Limb (tissue), 2 donors: ENCODE results near the gene ECE2.

Experiments
- DNase-seq, 2 donors: peaks; one replicate each; pipeline ENCODE4 v3.0.0-alpha.2; 2016; ENCODE audit errors: extremely low spot score in 2 of 2

The ECE2 gene

DNA sequence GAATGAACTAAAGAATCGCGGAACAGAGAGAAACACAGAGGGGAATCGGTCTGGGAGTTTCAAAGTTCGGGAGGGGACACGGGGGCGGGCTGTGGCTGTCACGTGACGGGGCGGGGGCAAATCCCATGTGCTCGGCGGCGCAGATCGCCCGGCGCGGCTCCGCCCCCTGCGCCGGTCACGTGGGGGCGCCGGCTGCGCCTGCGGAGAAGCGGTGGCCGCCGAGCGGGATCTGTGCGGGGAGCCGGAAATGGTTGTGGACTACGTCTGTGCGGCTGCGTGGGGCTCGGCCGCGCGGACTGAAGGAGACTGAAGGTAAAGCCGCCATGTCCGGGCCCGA, 38.5 kb downstream of the ECE2 start, which contains the start of gene EIF4G1:
Gene EIF4G1 (plus strand): TSS at position 244 of the 337 bp plus-strand sequence. CDS start 1,191 bp downstream, outside the sequence.
- DNase-seq, result peak; percentile 95 to 96

DNA sequence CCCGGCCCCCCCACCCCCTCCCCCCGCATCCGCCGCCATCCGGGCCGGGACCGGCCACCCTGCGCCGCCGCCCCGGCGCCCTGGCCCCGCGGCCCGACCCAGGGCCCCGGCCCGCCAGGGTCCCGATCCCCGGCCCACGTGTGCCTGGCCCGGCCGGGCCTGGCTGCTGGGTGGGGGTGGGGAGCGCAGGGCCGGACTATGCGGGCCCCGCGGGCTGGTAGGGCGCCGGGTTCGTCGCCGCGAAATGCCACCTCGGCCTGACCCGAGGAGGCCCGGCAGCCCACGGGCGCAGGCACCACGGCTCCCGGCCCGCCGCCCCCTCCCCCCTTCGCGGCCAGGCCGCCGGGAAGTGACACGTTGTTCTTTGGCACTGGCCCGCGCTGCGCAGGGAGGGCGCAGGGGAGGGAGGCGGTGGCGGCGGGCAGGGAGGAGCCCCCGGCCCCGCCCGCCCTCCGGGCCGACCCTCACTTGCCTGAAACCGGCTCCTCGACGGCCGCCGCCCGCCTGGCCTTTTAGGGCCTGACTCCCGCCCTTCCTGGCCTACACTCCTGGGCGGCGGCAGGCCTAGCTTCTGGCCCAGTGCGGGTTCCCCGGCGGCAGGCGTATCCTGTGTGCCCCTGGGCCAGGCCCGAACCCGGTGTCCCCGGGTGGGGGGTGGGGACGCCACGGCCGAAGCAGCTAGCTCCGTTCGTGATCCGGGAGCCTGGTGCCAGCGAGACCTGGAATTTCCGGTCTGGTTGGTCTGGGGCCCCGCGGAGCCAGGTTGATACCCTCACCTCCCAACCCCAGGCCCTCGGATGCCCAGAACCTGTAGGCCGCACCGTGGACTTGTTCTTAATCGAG, 39.1 kb downstream of the ECE2 start:
- DNase-seq, result peak; percentile 74 to 88

DNA sequence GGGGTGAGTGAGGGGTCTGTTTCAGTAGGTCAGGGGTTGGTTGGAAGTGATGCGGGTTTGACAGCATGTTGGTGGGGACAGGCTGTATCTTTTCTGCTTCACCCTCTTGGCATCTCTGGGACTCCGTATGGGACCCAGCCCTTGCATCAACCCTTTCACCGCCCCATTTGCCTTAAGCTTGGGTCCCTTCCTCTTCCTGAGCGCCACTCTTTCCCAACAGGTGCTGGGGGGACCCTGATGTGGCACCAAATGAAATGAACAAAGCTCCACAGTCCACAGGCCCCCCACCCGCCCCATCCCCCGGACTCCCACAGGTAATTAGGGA, 39.7 kb downstream of the ECE2 start:
- DNase-seq, result no peak

DNA sequence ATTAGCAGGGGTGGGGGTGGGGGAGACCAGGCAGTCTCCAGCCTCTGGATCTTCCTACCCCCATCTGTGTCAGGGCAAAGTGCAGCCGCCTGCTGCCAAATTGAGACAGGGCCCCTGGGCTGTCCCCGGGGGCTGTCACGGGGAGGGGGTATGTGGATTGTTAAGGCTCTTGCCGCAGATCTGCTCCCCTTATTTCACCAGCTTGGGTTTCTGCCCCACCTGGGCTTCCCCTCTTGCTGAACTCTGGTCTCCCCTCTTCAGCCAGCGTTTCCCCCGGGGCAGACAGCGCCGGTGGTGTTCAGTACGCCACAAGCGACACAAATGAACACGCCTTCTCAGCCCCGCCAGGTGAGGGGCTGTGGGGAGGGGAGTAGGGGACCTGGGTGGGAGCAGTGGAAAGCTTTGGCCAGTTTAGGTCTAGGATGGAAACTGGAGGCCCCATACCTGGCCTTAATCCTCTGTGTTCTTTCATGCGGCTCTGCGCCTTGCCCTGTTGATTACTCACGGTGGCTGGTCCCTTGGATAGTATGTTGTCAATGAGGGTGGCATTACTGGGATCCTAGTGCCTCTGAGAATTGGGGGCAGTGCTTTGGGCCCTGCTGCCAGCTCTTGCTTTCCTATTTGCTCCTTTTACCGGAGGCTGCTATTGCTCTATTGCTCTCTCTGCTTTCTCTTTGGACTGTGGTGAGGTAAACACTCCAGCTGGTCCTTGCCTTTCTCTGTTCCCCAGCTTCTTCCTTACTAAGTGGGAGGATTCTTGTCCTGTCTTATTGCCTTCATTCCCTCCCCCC, 40.2 kb downstream of the ECE2 start:
- peak in 1 of 2 donors; percentile 41 for DNase-seq

GRCh38 chr3:184316792-184317191, 41.0 kb downstream of the ECE2 start:
- no peak for DNase-seq

- no peak for DNase-seq
These were observed 41.4 kb downstream of the ECE2 start for GRCh38 chr3:184317201-184317600.

DNA sequence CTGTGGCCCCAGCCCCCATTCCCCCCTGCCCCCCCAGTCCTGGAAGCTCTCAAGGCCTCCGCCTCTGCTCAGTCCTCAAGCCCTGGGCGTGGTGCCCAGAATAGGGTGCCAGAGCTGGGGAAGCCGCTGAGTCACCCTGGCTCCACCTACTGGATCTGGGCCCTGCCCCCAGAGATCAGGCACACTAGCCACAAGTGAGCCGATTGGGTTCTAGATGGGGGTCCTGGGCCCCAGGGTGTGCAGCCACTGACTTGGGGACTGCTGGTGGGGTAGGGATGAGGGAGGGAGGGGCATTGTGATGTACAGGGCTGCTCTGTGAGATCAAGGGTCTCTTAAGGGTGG, 44.3 kb downstream of the ECE2 start:
- peak; percentile 39 to 61 for DNase-seq

GRCh38 chr3:184321666-184322065, 45.8 kb downstream of the ECE2 start:
- no peak for DNase-seq

GRCh38 chr3:184322731-184323487, 47.1 kb downstream of the ECE2 start:
- DNase-seq, result no peak

DNA sequence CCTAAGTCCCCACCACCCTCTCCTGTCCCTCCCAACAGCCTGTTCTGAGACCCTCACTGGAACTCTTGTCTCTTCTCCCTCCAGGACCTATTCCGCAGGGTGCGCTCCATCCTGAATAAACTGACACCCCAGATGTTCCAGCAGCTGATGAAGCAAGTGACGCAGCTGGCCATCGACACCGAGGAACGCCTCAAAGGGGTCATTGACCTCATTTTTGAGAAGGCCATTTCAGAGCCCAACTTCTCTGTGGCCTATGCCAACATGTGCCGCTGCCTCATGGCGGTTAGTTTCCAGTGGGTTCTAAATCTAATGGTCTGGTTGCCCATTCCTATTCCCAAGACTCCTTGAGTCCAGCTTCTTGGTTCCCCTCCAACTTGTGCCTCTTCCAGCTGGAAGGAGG, 47.9 kb downstream of the ECE2 start:
- no peak for DNase-seq

- no peak for DNase-seq
These were observed 49.4 kb downstream of the ECE2 start for GRCh38 chr3:184325269-184325668.

GRCh38 chr3:184325715-184326369, 50.0 kb downstream of the ECE2 start:
- DNase-seq, result no peak

DNA sequence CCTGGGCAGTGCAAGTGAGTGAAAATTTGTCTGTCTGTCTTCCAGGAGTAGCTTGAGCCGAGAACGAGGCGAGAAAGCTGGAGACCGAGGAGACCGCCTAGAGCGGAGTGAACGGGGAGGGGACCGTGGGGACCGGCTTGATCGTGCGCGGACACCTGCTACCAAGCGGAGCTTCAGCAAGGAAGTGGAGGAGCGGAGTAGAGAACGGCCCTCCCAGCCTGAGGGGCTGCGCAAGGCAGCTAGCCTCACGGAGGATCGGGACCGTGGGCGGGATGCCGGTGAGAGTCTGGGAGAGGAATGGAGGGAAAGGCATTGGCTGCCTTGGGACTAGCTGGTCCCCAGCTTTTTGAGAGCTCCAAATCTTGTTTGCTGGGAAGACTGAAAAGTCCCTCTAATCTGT, 51.3 kb downstream of the ECE2 start:
- no peak for DNase-seq

- no peak for DNase-seq
These were observed 52.7 kb downstream of the ECE2 start for GRCh38 chr3:184328516-184328915.

DNA sequence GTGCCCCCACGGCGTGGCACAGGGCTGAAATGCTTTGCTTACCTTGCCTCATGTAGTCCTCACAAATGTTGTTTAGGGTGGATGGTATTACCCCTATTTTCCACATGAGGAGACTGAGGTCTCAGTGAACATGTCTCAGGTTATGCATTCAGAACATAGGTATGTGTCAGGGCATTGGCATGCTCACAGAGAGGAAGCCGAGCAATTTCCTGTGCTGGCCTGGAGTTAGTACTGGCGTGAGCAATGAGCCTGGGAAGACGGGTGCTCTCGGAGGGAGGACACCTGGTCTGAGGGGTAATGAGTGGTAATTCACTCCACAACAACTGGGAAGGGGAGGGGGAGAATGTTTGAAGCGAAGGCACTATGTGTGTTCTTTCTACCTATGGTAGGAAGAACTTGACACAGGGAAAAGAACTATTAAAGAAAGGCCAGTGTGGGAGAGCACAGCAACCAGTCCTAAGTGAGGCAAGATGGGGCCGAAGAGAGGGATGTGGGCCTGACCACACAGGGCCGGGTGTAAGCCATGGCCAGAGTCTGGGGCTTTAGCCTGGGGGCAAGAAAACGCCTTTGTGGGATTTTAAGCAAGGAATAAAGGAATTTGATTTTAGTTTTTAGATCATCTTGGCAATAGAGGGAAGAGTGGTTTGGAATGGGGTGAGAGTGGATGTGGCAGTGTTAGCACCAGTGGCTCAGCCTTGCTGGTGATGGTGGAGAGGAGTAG, 56.7 kb downstream of the ECE2 start:
- DNase-seq, result no peak

- DNase-seq, result no peak
These were observed 57.4 kb downstream of the ECE2 start for GRCh38 chr3:184333190-184333589.

DNA sequence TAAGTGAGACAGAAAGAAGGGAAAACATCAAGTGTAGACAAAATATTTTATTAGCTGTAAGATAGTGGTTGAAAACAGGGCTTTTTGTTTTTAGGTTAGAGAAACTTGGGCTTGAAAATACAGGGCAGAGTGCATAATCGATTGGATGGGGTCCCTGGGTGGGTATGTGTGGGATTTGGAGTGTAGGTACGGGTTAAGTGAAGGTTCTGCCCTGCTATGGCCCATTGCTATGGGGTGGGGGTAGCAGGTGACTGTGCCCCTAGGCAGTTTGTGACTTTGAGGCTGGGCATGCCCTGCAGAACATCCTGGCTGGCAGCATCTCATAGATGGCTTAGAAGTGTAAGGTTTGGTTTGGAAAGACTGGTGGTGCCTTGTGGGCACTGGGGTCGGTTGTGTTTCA, 57.9 kb downstream of the ECE2 start:
- no peak for DNase-seq

DNA sequence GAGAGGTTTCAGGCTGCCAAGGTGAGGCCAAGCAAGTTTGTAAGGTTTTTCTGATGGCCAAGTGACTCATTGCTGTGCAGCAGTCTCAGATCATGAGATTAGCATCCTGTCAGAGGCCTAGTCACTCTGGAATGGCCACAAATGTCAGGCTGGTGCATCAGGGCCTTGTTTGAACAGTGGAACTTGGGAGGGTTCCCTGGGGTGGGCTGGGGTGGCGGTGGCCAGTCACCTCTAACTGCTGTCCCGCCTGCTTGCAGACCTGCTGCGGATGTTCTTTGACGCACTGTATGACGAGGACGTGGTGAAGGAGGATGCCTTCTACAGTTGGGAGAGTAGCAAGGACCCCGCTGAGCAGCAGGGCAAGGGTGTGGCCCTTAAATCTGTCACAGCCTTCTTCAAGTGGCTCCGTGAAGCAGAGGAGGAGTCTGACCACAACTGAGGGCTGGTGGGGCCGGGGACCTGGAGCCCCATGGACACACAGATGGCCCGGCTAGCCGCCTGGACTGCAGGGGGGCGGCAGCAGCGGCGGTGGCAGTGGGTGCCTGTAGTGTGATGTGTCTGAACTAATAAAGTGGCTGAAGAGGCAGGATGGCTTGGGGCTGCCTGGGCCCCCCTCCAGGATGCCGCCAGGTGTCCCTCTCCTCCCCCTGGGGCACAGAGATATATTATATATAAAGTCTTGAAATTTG, 58.8 kb downstream of the ECE2 start:
- DNase-seq, result no peak

DNA sequence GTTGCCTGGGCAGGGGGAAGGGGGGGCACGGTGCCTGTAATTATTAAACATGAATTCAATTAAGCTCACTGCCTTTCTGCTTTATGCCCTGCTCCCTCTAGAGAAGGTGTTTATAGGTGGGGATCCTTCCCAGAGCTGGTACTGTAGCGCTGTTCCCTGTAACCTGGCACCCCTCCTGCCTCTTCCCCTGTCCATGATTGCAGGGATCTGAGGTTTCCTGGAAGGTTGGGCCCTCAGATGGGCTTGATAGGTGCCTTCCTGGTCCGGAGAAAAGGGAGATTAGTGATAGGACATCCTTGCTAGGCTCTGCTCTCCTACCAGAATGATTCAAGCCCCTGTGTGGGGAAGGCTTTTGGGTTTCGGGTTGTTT, 59.5 kb downstream of the ECE2 start:
- DNase-seq, result no peak
